Endometrial microvascular endothelial cells (primary cell): ENCODE results near the gene KRT75. TPM values are rescaled to one million over a fixed set of nuclear protein-coding genes. Genes with fewer than 3 reads are reported as not detected.
"Not testable (repeated sequence)": the region's sequence is repeated elsewhere in the genome, so short reads cannot be mapped to it uniquely, and the experiment has no call there.

Experiments used
- in situ Hi-C: cut with HindIII; loops from 2 replicates; pipeline ENCODE4 v1.10.0; 2017; ENCODE audit warnings: low sequenced_read_pairs, low pct_unique_long_range_greater_than_20kb; ENCODE audit errors: inconsistent ontology term
- total RNA-seq: library from RNA; depleted of rRNA; stranded (reverse); fragments of >200 nt; gene quantifications from one replicate; pipeline ENCODE4 v1.2.3, GENCODE V29; 2015; ENCODE audit errors: inconsistent ontology term

KRT75 gene
- total RNA-seq, 1 donor from 2014 or later, result not detected

GRCh38 chr12:52423661-52424500, 10.3 kb downstream of the KRT75 start:
- in situ Hi-C loops, result no loop called here

- in situ Hi-C loops, result no loop called here
Observed at GRCh38 chr12:52423035-52423434, 11.1 kb downstream of the KRT75 start.

GRCh38 chr12:52419656-52420055, 14.5 kb downstream of the KRT75 start:
- in situ Hi-C loops, result no loop called here

GRCh38 chr12:52418576-52419110, 15.5 kb downstream of the KRT75 start:
- in situ Hi-C loops, result no loop called here

GRCh38 chr12:52417740-52418139, 16.4 kb downstream of the KRT75 start:
- in situ Hi-C loops, result no loop called here

- in situ Hi-C loops, result no loop called here
Observed at GRCh38 chr12:52416795-52417194, 17.4 kb downstream of the KRT75 start.

GRCh38 chr12:52415870-52416750, 18.1 kb downstream of the KRT75 start:
- in situ Hi-C loops, result no loop called here

- in situ Hi-C loops, result no loop called here
Observed at GRCh38 chr12:52414936-52415335, 19.2 kb downstream of the KRT75 start.

- in situ Hi-C loops, result no loop called here
Observed at GRCh38 chr12:52413782-52414345, 20.3 kb downstream of the KRT75 start.

GRCh38 chr12:52413202-52413601, 21.0 kb downstream of the KRT75 start:
- in situ Hi-C loops, result no loop called here

- in situ Hi-C loops, result no loop called here
Observed at GRCh38 chr12:52411815-52412214, 22.4 kb downstream of the KRT75 start.

GRCh38 chr12:52410589-52411248, 23.5 kb downstream of the KRT75 start:
- in situ Hi-C loops, result not testable (repeated sequence)

- in situ Hi-C loops, result no loop called here
Observed at GRCh38 chr12:52407918-52408317, 26.3 kb downstream of the KRT75 start.

GRCh38 chr12:52405922-52406385, 28.2 kb downstream of the KRT75 start, which contains the start of gene KRT82:
TSS of gene KRT82 (minus strand) at chr12:52406335. CDS start at chr12:52406277, 58 bp downstream.
- in situ Hi-C loops, result no loop called here

- in situ Hi-C loops, result no loop called here
Observed at GRCh38 chr12:52404951-52405350, 29.2 kb downstream of the KRT75 start.

- in situ Hi-C loops, result no loop called here
Observed at GRCh38 chr12:52403561-52403960, 30.6 kb downstream of the KRT75 start.

GRCh38 chr12:52402873-52403540, 31.2 kb downstream of the KRT75 start:
- in situ Hi-C loops, result no loop called here

GRCh38 chr12:52402377-52402776, 31.8 kb downstream of the KRT75 start:
- in situ Hi-C loops, result no loop called here
